Stimulated activated naive CD4-positive, alpha-beta T cell treated with Interleukin-2 at 50 U/mL for 16 hours (primary cell): ENCODE data around the gene ACOXL.

ENCODE experiments used
- DNase-seq: peaks from one replicate; lab custom pipeline; 2025; lab: John Stamatoyannopoulos, UW

The ACOXL gene

DNA sequence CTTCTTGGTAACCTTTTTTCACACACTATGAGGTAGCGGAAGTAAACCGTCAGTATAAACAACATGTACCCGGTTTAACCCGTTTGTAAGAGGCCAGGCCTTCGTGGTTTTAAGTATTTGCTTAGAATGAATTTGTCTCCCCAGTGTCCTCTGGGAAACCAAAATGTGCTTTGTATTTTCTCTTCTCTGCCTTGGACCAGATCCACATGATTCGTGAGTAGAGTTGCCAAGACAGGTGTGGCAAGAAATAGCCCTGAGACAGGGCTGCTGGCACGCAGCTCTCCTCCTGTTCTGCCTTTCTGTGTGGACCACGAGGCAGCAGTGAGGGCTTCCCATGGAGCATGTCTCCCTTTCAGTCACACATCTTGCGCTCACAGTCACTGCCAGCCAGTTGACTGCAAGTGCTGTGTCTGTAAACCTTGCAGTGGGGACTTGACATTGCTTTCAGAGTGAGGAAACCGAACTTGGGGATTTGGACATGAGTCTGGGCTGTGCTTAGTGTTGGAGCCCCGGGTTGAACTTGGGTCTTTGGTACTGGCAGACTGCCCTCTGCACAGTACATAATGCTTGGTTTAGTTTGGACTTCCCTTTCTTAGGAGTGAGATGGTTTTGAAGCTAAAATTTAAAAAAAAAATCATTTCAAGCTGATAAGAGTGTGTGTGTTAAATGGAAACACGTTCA is 407.4 kb downstream of the ACOXL start:
- no peak for DNase-seq

- no peak for DNase-seq
These were observed 408.4 kb downstream of the ACOXL start for GRCh38 chr2:111140815-111141214.

- DNase-seq: no peak
These were observed 409.7 kb downstream of the ACOXL start for GRCh38 chr2:111142101-111142500.

- DNase-seq: no peak
These were observed 410.9 kb downstream of the ACOXL start for GRCh38 chr2:111143107-111143842.

- DNase-seq: no peak
These were observed 411.4 kb downstream of the ACOXL start for GRCh38 chr2:111143843-111144198.

DNA sequence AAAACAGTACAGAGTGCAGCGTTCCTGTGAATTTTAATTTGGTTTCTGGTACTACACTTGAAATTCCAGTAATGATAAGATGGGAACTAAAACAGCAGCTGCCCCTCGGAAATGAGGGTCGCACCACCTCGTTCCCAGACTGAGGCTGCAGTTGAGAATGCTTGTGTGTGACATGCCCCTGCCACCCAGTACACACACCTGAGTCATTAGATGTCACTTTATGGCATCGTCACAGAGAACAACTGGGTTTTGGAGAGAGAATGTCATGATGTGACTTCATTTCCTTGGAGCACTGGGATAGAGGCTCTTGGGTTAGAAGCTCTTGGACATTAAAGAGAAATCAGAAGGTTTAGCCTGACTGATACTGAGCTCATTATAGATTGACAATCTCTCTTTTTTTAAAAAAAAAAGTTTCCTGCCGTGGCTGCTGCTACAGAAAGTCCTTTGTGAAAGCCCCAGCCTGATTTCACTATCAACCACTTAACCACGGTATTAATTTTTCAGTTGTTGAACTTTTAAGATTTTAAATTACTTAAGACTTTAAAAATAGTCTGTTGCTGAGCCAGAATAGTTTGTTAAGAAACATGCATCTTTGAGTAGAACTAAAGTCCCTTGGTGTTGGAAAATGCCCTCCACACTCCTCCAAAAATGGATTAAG is 412.9 kb downstream of the ACOXL start:
- no peak for DNase-seq

- DNase-seq: no peak
These were observed 413.6 kb downstream of the ACOXL start for GRCh38 chr2:111145951-111146350.

DNA sequence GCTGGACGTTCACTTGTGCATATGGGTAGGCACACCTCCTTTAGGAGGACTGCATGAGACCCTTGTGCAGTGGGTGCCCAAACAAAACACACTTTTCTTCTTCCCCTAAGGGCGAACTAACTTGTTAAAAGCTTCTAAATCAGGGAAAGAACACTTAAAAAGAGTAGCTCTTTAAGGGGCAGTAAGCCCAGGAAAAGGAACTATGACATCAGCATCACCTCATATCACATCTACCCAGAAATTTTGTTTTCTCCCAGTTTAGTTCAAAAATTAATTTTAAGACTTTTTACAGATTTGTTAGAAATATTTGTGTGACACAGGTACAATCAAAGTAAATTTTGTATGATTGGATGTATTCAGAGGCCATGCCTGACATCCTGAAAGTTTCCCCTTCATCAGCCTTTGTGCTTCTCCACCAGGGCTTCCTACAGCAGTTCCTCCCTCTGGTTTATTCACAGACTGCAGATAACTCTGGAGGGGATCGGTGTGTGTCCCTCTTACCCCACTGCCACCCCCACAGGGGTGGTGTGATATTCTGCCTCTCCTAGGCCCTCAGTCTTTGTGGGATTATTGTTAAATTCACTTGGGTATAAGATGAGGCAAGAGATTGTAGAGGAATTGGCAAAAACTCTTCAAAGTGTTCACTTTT is 416.0 kb downstream of the ACOXL start:
- no peak for DNase-seq

DNA sequence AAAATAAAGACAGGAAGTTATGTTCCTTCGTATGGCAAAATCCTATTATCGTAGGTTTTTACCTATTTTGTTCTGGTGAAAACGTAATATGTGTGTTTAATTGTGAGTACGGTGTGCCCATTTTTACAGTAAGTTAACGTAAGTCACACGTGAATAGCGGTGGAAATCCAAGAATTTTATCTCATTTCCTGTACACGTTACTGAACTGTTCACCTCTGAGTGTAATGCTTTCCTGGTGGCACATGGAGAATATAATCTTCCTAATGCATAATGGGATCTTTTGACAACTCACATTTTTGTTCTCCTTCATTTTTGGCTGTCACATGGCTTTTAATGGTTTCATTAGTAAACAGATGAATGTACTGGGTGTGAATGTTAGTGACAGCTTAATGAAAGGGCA is 416.6 kb downstream of the ACOXL start:
- no peak for DNase-seq

GRCh38 chr2:111149882-111150455 is 417.6 kb downstream of the ACOXL start:
- no peak for DNase-seq

DNA sequence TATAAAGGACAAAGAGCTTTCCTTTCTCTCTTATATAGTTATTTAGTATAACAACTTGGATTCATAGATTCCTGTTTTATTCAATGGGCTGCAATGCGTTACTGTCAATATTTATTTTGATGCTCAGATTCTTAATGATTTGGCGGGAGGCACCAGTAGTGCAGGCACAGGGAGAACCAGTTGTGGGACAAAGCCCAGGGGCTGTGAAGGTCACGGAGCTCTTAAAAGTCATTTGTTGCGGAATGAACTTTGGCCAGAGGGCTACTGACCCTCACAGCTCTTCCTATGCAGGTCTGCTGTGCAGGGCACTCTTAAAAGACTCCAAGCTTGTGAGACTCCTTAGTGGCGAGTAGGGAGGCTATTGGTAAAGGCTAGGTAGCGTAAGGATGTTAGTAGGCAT is 422.4 kb downstream of the ACOXL start:
- no peak for DNase-seq

GRCh38 chr2:111155610-111156009 is 423.2 kb downstream of the ACOXL start:
- DNase-seq: no peak

DNA sequence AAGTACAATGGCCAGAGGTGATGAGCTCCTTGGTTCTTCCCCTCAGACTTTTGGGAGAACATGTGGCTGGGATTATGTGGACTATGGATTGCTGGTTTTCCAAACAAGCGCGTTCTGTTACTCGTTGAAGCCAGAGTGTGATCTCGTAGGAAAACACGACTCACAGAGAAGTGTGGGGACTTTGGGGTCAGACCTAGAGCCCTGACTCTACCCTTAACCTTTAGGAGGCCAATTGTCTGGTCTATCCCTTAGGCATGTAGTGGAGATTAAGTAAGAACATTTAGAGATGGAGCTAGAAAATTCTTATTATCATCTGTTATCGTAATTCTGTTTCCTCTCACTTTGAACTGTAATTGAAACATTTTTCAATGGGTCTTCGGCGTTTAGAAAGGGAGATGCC is 424.2 kb downstream of the ACOXL start:
- no peak for DNase-seq

DNA sequence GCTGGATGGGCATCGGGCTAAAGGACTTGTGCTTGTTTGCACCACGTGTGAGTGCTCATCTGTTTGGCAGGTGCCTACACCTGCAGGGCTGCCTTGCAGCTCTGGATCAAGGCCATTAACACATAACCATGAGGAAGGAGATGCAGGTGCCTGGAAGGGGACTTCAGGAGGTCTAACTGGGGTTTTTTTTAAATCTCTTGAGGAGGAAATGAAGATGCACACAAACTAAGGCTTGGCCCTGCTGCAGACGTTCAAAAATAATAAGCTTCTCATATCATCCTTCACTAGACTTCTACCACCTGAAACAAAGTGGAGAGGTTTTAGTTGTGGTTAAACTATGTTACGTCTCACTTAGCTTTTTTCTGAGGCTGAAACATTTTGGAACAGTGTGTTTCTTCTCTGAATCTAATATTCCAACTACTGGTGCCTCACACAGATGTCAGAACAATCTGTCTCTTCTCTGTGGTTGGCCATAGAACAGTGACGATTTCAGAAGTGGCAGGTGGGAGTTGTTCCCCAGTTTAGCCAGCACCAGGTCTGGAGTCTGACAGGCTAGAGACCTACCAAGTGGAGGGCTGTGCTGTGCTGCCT is 424.8 kb downstream of the ACOXL start:
- no peak for DNase-seq

DNA sequence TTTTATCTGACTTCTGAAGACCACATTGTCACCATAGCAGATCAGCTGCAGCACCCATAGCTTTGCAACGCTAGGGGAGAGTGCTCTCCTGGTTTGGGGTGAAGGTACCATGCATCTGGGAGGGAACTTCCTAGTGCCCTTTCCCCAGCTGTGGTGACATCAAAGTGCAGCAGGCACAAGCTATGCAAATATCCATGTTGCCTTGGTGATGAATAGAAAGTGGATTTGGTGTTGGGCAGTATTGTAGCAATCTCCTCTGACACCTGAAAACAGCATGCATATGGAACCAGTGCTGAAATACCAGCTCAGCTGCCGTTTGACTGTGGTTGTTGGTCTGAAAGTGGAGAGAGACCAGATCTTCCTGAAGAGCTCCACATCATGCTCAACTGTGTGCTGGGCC is 425.4 kb downstream of the ACOXL start:
- DNase-seq: no peak

DNA sequence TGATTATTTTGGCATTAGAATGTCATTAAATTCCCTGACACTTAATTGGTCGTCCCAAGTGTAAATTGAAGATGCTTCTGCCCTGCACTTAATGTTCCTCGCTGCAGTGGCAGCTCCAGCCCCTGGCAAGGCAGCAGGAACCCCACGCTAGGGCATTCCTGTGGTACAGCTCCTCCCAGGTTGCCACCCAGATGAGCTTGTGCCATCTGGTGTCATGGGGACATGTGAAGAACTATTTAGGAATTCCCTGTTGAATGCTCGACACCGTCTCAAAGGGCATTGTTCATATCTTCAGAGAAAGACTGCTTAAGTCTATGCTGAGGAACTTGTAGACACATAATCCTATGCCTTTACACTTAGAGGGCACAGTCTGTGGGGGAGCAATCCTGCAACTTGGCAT is 427.3 kb downstream of the ACOXL start:
- DNase-seq: no peak

- DNase-seq: no peak
These were observed 428.4 kb downstream of the ACOXL start for GRCh38 chr2:111160758-111161157.

DNA sequence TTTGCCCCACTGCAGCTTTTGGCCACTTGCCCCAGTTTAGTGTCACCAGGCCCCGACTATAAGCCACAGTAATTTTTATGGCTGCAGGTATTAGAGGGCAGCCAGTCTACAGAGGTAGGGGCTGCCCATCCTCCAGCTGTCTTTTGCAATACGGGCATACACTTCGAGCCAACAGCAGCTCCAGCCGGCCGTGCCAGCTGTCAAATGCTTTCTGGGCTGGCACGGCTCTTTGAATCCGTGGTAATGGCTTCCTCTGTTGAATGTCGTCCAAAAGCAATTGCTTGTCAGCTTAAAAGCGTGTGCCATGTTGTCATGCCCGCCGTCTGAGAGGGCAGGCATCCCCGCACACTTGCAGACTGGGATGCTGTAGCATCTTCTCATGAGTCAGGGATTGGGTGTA is 429.6 kb downstream of the ACOXL start:
- DNase-seq: no peak

GRCh38 chr2:111162718-111163331 is 430.5 kb downstream of the ACOXL start:
- no peak for DNase-seq

DNA sequence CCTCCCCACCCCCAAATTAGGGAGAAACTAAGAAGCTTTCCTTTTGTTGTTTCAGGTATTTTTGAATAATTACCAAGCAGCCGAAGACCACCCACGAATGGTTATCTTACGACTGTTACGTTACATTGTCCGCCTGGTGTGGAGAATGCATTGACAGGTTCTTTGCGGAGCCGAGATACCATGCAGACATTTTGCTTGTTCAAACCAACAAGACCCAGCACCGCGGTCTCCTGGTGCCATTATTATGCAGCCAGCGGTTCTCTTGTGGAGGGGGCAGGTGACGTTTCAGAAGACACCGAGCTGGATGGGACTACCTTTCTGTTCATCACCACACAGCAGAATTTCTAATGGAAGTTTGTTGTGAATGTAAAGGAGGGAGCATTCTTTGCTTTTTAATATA is 431.7 kb downstream of the ACOXL start:
- DNase-seq: no peak

DNA sequence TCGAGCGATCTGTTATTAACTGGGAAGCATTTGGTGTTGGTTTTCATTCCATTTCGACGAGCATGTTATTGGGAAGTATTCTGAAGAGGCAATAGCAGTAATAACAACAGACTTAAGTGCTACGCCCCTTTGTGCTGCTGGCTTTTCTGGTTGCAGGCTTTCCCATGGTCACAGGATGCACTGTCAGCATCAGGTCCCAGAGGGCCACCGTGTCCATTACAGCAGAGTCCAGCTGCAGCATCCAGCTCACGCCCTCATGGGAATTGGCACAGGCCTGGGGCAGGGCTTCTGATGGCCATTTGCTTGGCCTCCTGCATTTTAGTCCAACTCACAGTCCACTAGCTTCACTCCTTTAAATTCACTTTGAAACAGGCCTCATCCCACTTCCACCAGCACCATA is 432.7 kb downstream of the ACOXL start:
- no peak for DNase-seq

DNA sequence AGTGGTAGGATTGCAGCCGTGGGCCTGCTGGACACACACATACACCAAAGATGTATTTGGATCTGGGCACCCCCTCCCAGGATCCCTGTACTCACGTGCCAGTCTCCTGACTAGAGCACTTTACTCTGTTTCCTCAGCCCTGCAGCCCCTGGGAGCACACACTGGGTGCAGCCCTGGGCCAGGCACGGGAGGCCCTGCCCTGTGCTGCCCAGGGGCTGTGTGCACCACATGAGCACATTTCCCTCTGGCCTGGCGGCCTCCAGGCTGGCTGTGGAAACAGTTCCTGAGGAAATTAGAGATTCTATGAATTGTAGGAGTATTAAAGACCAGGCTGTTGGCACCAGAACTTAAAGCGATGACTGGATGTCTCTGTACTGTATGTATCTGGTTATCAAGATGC is 433.7 kb downstream of the ACOXL start:
- DNase-seq: no peak
